ENCODE data around the gene TLL2.

Gene TLL2

DNA sequence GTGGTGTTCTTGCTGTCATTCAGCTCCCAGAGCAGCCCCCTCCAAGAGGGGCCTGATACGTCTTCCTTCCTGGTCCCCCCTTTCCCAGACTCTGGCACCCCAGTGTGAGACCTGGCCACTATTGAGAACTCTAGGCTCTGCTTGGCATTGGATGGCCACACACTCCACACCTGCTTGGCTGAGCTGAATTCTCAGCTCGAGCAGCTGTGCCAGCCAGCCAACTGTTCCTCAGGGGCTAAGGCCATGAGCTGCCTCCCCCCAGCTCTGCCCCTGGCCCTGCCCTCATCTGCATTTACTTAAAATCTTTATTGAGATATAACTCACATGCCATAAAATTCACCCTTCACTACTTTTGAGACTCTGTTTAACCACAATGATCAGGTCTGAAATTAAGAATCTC lies 6.7 kb downstream of the TLL2 start:
- no peak for DNase-seq (ENCODE audit: insufficient read length, low spot score)
- no peak for FAIRE-seq
- TF ChIP-seq, protein P1, sequence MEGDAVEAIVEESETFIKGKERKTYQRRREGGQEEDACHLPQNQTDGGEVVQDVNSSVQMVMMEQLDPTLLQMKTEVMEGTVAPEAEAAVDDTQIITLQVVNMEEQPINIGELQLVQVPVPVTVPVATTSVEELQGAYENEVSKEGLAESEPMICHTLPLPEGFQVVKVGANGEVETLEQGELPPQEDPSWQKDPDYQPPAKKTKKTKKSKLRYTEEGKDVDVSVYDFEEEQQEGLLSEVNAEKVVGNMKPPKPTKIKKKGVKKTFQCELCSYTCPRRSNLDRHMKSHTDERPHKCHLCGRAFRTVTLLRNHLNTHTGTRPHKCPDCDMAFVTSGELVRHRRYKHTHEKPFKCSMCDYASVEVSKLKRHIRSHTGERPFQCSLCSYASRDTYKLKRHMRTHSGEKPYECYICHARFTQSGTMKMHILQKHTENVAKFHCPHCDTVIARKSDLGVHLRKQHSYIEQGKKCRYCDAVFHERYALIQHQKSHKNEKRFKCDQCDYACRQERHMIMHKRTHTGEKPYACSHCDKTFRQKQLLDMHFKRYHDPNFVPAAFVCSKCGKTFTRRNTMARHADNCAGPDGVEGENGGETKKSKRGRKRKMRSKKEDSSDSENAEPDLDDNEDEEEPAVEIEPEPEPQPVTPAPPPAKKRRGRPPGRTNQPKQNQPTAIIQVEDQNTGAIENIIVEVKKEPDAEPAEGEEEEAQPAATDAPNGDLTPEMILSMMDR (IDR thresholded peaks at IDR 0.05; ENCODE audit: insufficient read depth, missing control alignments), result no peak

DNA sequence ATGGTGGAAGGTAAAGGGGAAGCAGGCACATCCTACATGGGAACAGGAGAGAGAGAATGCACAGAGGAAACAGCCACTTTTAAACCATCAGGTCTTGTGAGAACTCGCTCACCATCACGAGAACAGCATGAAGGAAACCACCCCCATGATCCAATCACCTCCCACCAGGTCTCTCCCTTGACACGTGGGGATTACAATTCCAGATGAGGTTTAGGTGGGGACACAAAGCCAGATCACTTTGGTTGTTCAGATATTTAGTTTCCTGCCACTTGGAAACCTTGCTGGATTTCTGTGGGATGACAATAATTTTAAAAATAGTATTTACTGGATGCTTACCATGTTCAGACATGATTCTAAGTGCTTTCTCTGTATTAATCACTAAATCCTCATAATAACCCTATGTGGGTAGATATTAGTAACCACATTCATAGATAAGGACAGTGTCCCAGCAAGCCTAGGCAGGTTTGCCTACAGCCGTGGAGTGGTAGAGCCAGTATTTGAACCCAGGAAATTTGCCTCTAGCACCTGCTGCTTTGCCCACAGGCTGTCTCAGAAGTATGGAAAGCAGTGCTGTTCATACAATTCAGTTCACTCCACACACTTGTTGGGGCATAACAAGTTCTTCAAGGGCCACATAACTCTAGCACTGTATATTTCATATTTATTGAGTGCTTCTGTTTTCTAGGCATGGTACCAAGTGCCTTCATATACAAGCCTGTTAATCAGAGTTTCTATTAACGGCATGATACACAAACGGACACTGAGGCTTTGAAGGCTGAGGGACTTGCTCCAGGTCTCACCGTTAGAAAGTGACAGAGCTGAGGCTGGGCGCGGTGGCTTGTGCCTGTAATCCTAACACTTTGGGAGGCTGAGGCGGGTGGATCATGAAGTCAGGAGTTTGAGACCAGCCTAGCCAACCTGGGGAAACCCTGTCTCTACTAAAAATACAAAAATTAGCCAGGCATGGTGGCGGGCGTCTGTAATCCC lies 8.3 kb downstream of the TLL2 start:
- TF ChIP-seq, protein P1 (IDR thresholded peaks at IDR 0.05; ENCODE audit: insufficient read depth, missing control alignments), result no peak
- no peak for FAIRE-seq
- no peak for DNase-seq (ENCODE audit: insufficient read length, low spot score)

DNA sequence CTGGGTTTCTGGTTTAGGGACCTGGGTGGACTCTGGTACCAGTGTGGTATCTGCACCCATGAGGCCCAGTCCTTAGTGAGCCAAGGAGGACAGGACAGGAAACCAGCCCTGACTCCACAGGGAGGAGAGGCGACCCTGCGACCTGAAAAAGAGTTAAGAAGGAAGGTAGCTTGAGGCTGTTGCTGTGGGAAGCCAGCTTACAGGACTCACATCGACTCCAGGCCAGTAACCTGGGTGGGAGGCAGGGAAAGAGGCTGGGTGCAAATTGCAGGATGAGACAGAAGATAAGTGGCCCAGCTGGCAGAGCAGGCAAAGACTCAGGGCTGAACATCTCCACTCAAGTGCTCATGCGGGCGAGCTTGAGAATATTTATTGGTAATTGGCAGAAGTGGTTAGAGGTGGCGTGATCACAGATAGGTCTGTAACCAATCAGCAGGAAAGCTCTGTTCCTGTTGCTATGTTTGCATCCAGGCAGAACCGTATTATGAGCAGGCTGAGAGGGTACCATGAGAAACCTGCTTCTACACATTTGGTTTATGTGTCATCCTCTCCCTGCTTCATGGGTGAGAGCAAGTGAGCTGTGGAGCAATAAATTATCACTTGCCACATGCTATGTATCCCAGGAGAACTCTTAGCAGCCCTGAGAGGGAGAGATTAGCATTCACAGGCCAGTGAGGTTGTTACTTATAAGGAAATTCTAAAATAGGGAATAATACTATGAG lies 11.0 kb downstream of the TLL2 start:
- DNase-seq (ENCODE audit: insufficient read length, low spot score) (no peak), FAIRE-seq (no peak)
- TF ChIP-seq, protein P1 (IDR thresholded peaks at IDR 0.05; ENCODE audit: insufficient read depth, missing control alignments), result no peak

DNA sequence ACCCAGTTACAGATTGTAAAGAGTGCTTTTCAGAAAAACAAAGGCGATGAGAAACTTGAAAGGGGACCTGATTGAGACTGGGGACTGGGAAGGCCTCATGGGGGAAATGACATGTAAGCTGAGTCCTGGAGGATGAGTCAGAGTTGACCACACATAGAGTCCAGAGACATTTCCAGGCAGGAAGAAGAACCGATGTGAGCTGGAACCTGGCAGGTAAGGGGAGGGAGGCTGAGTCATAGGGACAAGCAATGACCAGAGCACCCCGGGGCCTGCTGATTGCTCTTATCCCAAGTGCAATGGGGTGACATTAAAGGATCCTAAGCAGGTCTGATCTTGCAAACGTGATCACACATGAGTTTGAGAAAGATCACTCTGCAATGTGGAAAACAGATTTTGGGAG lies 11.7 kb downstream of the TLL2 start:
- DNase-seq (ENCODE audit: insufficient read length, low spot score) (no peak), FAIRE-seq (no peak)
- TF ChIP-seq, protein P1 (IDR thresholded peaks at IDR 0.05; ENCODE audit: insufficient read depth, missing control alignments), result no peak

DNA sequence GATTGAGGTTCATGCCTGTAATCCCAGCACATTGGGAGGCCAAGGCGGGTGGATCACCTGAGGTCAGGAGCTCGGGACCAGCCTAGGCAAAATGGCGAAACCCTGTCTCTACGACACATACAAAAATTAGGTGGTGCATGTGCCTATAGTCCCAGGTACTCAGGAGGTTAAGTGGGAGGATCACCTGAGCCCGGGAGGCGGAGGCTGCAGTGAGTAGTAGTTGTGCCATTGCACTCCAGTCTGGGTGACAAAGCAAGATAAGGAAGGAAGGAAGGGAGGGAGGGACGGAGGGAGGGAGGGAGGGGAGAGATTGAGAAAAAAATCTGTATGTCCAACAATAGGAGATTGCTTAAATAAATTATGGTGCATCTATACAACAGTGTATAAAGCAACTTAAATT lies 13.2 kb downstream of the TLL2 start:
- no peak for DNase-seq (ENCODE audit: insufficient read length, low spot score)
- TF ChIP-seq, protein P1 (IDR thresholded peaks at IDR 0.05; ENCODE audit: insufficient read depth, missing control alignments), result no peak
- no peak for FAIRE-seq

DNA sequence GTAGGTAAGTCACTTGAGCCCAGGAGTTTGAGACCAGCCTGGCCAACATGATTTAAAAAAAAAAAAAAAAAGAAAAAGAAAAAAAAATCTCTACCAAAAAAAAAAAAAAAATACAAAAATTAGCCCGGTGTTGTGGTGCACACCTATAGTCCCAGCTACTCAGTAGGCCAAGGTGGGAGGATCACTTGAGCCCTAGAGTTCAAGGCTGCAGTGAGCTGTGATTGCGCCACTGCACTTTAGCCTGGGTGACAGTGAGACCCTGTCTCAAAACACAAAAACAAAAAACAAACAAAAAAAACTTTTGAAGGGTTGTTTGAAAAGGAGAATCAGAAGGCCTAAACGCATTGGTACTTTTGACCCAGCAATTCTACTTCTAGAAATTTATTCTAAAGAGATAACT lies 13.7 kb downstream of the TLL2 start:
- TF ChIP-seq, protein P1 (IDR thresholded peaks at IDR 0.05; ENCODE audit: insufficient read depth, missing control alignments), result no peak
- FAIRE-seq, result no peak

More for the DNA sequence above, 13.7 kb downstream of the TLL2 start:
- DNase-seq (ENCODE audit: insufficient read length, low spot score), result no peak
